Activated B cell treated with CpG ODN at 0.5 μM for 24 hours (primary cell): ENCODE measurements around the gene LPP. TPM values are rescaled to one million over a fixed set of nuclear protein-coding genes. Genes with fewer than 3 reads are reported as not detected.

Experiments used
- ATAC-seq: fragments of 200-7000 bp; cut with Tn5 transposase; one replicate; pipeline ENCODE4 v1.10.0; 2021; ENCODE audit warnings: low read depth, mild to moderate bottlenecking, moderate library complexity
- CTCF ChIA-PET: fragments of 350-600 bp; sonication (Branson Sonifier 250); formaldehyde crosslinking; loops from one replicate; lab custom pipeline; 2021; ENCODE audit warnings: antibody characterized with exemption; lab: Charles Lee
- POLR2A ChIA-PET: fragments of 350-600 bp; sonication (Branson Sonifier 250); formaldehyde crosslinking; loops from one replicate; lab custom pipeline; 2021; ENCODE audit warnings: antibody characterized with exemption; lab: Charles Lee
- DNase-seq: peaks from one replicate; pipeline ENCODE4 v3.0.0; 2022
- H3K27ac Mint-ChIP-seq: one replicate; pipeline ENCODE4 v1.8.0; 2020; ENCODE audit warnings: mixed read lengths
- H3K27me3 Mint-ChIP-seq: one replicate; pipeline ENCODE4 v1.8.0; 2021; ENCODE audit warnings: mixed read lengths
- H3K36me3 Mint-ChIP-seq: one replicate; pipeline ENCODE4 v1.8.0; 2021; ENCODE audit warnings: low read depth, mixed read lengths
- H3K4me1 Mint-ChIP-seq: one replicate; pipeline ENCODE4 v1.8.0; 2021; ENCODE audit warnings: mixed read lengths
- H3K4me3 Mint-ChIP-seq: one replicate; pipeline ENCODE4 v1.8.0; 2020; ENCODE audit warnings: mild to moderate bottlenecking, mixed read lengths
- H3K9me3 Mint-ChIP-seq: one replicate; pipeline ENCODE4 v1.8.0; 2020; ENCODE audit warnings: mixed read lengths
- intact Hi-C: fragments of 100-400 bp; cut with micrococcal nuclease; formaldehyde crosslinking; loops from one replicate; pipeline ENCODE4 v1.15.1; 2024
- total RNA-seq: library from RNA; stranded (reverse); gene quantifications from 2 replicates; pipeline ENCODE4 v1.2.3, GENCODE V29; 2022
- TF ChIP-seq, protein P1 (sequence below): fragments of 200-600 bp; IDR thresholded peaks from one replicate; pipeline ENCODE4 v1.8.0; 2022; ENCODE audit warnings: antibody characterized with exemption, mild to moderate bottlenecking

LPP gene
- total RNA-seq, 1 donor from 2014 or later = 60.1 TPM

DNA sequence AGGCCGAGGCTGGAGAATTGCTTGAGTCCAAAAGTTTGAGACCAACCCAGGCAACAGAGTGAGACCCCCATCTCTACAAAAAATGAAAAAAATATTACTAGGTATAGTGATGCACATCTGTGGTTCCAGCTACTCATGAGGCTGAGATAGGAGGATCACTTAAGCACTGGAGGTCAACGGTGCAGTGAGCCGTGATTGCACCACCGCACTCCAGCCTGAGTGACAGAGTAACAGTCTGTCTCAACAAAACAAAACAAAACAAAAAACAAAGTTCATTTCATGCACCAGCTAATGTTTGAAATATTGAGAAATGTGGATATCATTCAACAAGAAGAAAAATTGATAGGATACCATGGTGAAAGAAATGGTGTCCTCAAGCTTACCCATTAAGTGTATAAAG is 567.4 kb downstream of the LPP start:
- DNase-seq = no peak
- Mint-ChIP-seq H3K9me3 (no peaks in the 10 kb centered on the region), H3K36me3 (peaks cover 1% of the 10 kb centered on the region), H3K27me3 (no peaks in the 10 kb centered on the region), H3K27ac (no peak overlapping the region), H3K4me3 (no peak overlapping the region), H3K4me1 (peaks cover 10% of the 10 kb centered on the region)
- ChIA-PET CTCF (no interaction called here), POLR2A (interaction anchor here (1.2 kb wide), 1 partner anchor 980 kb away, joined by 3 read pairs; no protein-coding TSS in a partner anchor)
- ATAC-seq = no peak
- intact Hi-C loops = no loop called here
- TF ChIP-seq, protein P1, sequence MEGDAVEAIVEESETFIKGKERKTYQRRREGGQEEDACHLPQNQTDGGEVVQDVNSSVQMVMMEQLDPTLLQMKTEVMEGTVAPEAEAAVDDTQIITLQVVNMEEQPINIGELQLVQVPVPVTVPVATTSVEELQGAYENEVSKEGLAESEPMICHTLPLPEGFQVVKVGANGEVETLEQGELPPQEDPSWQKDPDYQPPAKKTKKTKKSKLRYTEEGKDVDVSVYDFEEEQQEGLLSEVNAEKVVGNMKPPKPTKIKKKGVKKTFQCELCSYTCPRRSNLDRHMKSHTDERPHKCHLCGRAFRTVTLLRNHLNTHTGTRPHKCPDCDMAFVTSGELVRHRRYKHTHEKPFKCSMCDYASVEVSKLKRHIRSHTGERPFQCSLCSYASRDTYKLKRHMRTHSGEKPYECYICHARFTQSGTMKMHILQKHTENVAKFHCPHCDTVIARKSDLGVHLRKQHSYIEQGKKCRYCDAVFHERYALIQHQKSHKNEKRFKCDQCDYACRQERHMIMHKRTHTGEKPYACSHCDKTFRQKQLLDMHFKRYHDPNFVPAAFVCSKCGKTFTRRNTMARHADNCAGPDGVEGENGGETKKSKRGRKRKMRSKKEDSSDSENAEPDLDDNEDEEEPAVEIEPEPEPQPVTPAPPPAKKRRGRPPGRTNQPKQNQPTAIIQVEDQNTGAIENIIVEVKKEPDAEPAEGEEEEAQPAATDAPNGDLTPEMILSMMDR = no peak

DNA sequence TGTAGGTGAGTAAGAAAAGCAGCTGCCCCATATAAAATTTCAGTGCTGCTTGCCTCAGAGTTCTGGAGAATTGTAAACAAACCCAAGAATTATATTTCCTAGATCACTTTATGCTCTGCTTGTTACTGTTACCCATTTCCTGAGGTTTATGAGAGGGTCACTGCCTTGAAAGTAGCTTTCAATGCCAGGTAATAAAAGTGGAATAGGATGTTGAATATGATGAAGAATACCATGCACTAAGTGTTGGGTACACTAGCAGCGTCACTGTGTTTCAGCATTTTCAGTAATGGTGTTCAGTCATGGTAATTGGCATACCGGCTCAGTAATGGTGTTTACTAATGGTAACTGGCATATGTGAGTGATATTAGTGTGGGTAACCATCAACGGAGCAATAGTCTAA is 568.0 kb downstream of the LPP start:
- DNase-seq = no peak
- TF ChIP-seq, protein P1 = no peak
- ChIA-PET POLR2A (no interaction called here), CTCF (no interaction called here)
- H3K4me1 Mint-ChIP-seq = peaks cover 17% of the 10 kb centered on the region
- H3K4me3 Mint-ChIP-seq = no peak overlapping the region
- H3K27ac Mint-ChIP-seq = no peak overlapping the region
- H3K36me3 Mint-ChIP-seq = peaks cover 1% of the 10 kb centered on the region
- no peaks in the 10 kb centered on the region for H3K27me3 Mint-ChIP-seq
- ATAC-seq = no peak
- no peaks in the 10 kb centered on the region for H3K9me3 Mint-ChIP-seq
- intact Hi-C loops = no loop called here

DNA sequence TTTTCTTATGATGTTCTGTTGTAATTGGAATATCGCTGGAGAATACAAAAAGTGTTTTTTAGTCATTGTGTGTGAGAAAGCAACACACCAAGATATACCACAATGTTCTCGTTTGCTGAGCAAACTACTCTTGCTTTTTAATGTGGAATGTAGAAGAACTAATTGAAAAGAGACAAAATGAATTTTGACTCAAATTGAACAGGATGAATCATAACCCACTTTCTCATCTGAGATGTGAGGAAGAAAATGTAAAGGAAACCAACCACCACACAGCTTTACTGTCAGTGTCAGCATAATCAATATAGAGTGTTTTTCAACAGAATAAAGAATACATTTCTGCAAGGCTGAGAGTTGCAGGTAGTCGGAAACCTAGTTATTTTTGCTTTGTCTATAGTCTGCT is 569.0 kb downstream of the LPP start:
- Mint-ChIP-seq H3K4me3 (no peak overlapping the region), H3K27ac (no peak overlapping the region), H3K4me1 (peaks cover 25% of the 10 kb centered on the region), H3K27me3 (no peaks in the 10 kb centered on the region), H3K9me3 (no peaks in the 10 kb centered on the region), H3K36me3 (peaks cover 1% of the 10 kb centered on the region)
- no peak for DNase-seq
- intact Hi-C loops = no loop called here
- ChIA-PET POLR2A (interaction anchor here (0.5 to 1.7 kb wide), 2 partner anchors 8 to 980 kb away, joined by 4 to 5 read pairs; no protein-coding TSS in a partner anchor), CTCF (no interaction called here)
- ATAC-seq = no peak
- TF ChIP-seq, protein P1 = no peak

DNA sequence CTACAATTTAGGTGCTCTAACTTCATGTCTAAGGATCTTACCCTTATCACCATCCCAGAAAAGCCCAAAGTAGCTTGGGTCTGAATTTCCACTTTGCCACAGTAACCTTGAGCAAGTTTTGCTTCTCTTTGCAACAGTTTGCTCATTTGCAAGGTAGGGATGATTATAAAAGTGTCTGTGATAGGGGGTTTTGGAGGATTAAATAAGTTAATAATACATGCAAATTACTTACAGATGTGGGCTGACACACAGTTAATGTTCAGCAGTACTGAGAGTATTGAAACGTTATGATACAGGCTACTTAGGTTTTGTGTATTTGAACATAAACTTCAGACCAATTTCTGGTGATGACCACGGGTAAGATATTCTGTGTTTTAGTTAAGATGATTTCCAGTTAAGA is 573.1 kb downstream of the LPP start:
- Mint-ChIP-seq H3K27me3 (no peaks in the 10 kb centered on the region), H3K4me3 (no peak overlapping the region)
- POLR2A ChIA-PET = interaction anchor here (0.5 to 1.2 kb wide), 4 partner anchors 24 to 983 kb away, joined by 3 to 5 read pairs (median 4); partner anchors contain the start of gene BCL6

DNA sequence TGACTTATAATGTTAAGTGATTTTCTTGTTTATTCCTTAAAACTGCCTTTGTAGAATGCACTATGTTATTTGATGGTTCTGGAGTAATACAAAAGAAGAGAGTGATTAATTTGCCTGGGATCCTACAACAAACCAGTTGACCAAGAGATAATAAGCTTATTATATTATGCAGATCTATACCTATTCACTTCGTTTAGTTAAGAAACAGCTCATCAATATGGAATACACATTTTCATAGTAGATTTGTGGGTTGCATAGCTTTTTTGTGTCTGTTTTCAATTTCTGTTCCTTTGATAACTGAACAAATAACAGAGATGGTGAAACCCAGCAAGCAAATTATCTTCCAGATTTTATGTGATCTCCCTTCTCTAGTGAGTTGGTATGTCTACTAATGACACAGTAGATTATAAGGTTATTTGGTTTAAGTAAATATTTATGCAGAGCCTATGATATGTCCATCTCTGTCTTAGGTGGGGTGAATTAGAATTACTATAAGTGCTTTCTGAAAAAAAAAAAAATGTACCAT is 574.5 kb downstream of the LPP start:
- TF ChIP-seq, protein P1 = no peak
- ChIA-PET CTCF (interaction anchor here (0.6 to 1.6 kb wide), 3 partner anchors 111 to 988 kb away, joined by 3 to 4 read pairs (median 3); no protein-coding TSS in a partner anchor), POLR2A (interaction anchor here (1.1 to 1.6 kb wide), 3 partner anchors 15 to 145 kb away, joined by 3 to 6 read pairs (median 4); no protein-coding TSS in a partner anchor)
- ATAC-seq (no peak), DNase-seq (no peak)
- H3K36me3 Mint-ChIP-seq = no peaks in the 10 kb centered on the region
- no peaks in the 10 kb centered on the region for H3K27me3 Mint-ChIP-seq
- no peak overlapping the region for H3K4me3 Mint-ChIP-seq
- peak overlapping the region; percentile 50 for H3K27ac Mint-ChIP-seq
- intact Hi-C loops = no loop called here
- no peaks in the 10 kb centered on the region for H3K9me3 Mint-ChIP-seq
- H3K4me1 Mint-ChIP-seq = peaks cover 49% of the 10 kb centered on the region

More for the DNA sequence above, 573.1 kb downstream of the LPP start:
- TF ChIP-seq, protein P1 = no peak
- H3K27ac Mint-ChIP-seq = peak overlapping the region; percentile 57
- intact Hi-C loops = loop anchor here (2.0 kb wide), 1 partner anchor 16 kb away; no protein-coding TSS in a partner anchor
- no peaks in the 10 kb centered on the region for H3K9me3 Mint-ChIP-seq
- DNase-seq (no peak), ATAC-seq (peak; percentile 78)
- CTCF ChIA-PET = no interaction called here
- H3K4me1 Mint-ChIP-seq = peaks cover 54% of the 10 kb centered on the region
- no peaks in the 10 kb centered on the region for H3K36me3 Mint-ChIP-seq
